H4 (cell line): ENCODE data around the gene ANKH. TPM values are rescaled to one million over a fixed set of nuclear protein-coding genes. Genes with fewer than 3 reads are reported as not detected.

Experiments
- DNase-seq: peaks from one replicate; pipeline ENCODE4 v3.0.0-alpha.2; 2015; ENCODE audit warnings: low spot score
- total RNA-seq: library from RNA; depleted of rRNA; stranded (reverse); fragments of >200 nt; shearing (Covaris generic); gene quantifications from 2 replicates; pipeline ENCODE4 v1.2.3, GENCODE V29; 2014

The ANKH gene
- total RNA-seq, 1 experiment from 2014 or later, result 20.8 TPM

- DNase-seq, result no peak
Measured at GRCh38 chr5:14686517-14686916, 185.1 kb downstream of the ANKH start.

GRCh38 chr5:14685757-14686156 lies 185.8 kb downstream of the ANKH start:
- DNase-seq, result peak; percentile 67

GRCh38 chr5:14684757-14685156 lies 186.8 kb downstream of the ANKH start:
- DNase-seq, result no peak

GRCh38 chr5:14683906-14684455 lies 187.6 kb downstream of the ANKH start:
- DNase-seq, result no peak

- DNase-seq, result no peak
Measured at GRCh38 chr5:14681236-14681752, 190.3 kb downstream of the ANKH start.

GRCh38 chr5:14679595-14679994 lies 192.0 kb downstream of the ANKH start:
- no peak for DNase-seq

GRCh38 chr5:14678773-14679334 lies 192.7 kb downstream of the ANKH start:
- DNase-seq, result no peak

- DNase-seq, result peak; percentile 53
Measured at GRCh38 chr5:14676320-14676719, 195.3 kb downstream of the ANKH start.

- DNase-seq, result no peak
Measured at GRCh38 chr5:14675865-14676300, 195.7 kb downstream of the ANKH start.

GRCh38 chr5:14674983-14675854 lies 196.4 kb downstream of the ANKH start:
- DNase-seq, result no peak

- DNase-seq, result no peak
Measured at GRCh38 chr5:14673443-14673842, 198.1 kb downstream of the ANKH start.

- no peak for DNase-seq
Measured at GRCh38 chr5:14672484-14673394, 198.8 kb downstream of the ANKH start.

- DNase-seq, result no peak
Measured at GRCh38 chr5:14672082-14672481, 199.5 kb downstream of the ANKH start.

- peak; percentile 33 for DNase-seq
Measured at GRCh38 chr5:14671414-14671813, 200.2 kb downstream of the ANKH start.

GRCh38 chr5:14669975-14670374 lies 201.6 kb downstream of the ANKH start:
- no peak for DNase-seq

GRCh38 chr5:14669415-14669814 lies 202.2 kb downstream of the ANKH start:
- no peak for DNase-seq

GRCh38 chr5:14668181-14668591 lies 203.4 kb downstream of the ANKH start:
- no peak for DNase-seq

- DNase-seq, result no peak
Measured at GRCh38 chr5:14667770-14668169, 203.8 kb downstream of the ANKH start.

GRCh38 chr5:14667290-14667689 lies 204.3 kb downstream of the ANKH start:
- no peak for DNase-seq

- no peak for DNase-seq
Measured at GRCh38 chr5:14666357-14666756, 205.2 kb downstream of the ANKH start.

- peak; percentile 40 for DNase-seq
Measured at GRCh38 chr5:14665949-14666348, 205.6 kb downstream of the ANKH start.
